GM19238 (cell line): Measurements from ENCODE around the gene BMPR1B.

Experiments
- DNase-seq: peaks from one replicate; pipeline ENCODE4 v3.0.0; 2011; ENCODE audit warnings: low spot score; ENCODE audit not compliant: insufficient read length

BMPR1B gene

DNA sequence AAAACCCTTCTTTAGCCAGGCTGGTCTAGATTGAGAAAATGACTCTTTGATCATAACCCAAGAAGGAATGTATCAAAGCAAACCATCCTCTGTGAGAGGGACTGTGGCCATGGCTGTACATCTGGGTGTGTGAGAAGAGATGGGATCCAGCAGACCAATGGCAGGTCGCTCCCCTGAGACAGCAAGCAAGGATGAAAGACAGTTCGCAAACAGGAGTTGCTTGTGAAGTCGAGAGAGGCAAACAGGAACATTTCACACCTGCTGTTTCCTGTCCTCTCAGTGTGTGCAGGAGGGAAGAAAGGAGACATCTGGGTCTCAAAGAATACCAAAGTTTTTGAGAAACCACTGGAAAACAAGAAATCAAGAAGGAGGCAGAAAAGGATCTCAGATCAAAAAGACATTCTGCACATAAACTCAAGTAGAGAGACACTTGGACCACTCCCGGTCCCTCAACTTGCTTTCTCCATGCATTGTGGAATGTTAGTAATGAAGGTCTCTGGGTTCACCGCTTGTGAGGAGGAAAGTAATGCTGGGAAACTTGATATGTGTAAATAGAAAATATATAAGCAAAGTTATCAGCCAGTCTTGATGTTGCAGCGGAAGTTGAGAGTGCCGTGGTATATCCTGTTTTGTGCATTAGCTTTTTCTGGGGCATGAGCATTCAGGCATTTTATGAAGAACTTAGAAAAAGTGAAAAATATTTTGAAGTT lies 327.5 kb downstream of the BMPR1B start:
- DNase-seq: no peak

DNA sequence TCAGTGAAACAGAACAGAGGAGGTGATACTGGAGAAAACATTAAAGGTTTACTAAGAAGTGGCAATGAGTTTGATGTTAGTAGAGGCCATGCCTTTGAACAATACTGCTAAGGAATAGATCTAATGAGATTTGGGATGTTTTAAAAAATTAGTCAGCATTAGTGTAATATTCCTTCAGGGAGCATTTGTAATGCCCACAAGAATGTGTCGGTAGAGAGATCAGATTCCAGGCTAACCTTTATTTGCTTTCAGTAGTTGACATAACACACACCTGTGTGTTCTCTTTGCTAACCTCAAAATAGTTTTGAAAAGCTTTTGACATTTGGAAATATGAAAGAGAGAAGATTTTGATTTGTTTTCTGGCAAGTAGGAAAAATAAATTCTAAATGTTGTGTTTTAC lies 328.8 kb downstream of the BMPR1B start:
- no peak for DNase-seq

DNA sequence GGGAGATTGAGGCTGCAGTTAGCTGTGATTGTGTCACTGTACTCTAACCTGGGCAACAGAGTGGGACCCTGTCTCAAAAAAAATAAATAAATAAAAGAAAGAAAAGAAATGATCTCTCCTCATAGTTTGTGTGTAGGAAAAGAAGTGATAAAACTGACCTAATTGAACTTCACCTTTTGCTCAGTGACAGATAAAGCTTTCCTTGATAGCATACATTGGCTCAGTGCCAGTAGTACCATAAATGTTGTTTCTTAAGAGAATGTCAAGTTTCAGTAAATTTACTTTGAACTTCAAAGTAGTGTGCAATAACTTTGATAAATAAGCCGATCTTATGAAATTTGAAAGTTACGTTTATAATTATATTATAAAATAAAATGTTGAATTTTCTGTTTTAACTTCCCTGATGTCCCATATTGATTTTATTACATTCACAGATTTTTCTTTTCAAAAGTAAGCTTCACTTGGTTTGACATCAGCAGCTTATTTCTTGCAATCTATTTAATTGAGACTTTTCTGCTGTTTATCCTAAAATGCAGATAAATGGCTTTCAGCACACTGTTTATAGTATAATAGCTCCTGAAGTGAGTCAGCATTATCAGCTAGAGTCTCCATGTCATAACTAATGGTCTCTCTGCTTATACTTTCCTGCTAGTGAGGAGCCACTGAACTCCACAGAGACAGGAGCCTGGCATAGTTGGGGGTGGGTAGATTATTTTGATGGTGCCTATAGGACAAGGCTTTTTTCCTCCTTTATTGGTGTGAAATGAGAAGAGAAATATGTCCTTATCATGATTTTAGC lies 330.1 kb downstream of the BMPR1B start:
- no peak for DNase-seq

DNA sequence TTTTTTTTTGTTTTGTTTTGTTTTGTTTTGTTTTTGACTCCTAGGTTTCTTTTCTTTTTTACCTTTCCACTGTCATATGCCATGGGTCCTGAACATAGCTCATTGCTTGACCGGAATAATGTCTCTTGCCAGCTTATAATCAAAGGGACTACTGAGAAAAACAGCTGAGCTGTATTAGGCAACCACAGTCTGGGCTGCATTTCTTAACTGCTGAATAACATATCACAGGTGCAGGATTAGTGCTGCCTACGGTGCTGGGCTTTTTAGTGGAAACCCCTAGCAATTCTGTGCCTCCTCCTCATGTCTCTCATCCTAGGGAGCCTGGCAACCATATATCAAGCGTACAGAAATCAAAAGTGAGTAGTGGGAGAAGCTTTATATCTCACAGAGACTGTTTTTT lies 333.5 kb downstream of the BMPR1B start:
- no peak for DNase-seq

DNA sequence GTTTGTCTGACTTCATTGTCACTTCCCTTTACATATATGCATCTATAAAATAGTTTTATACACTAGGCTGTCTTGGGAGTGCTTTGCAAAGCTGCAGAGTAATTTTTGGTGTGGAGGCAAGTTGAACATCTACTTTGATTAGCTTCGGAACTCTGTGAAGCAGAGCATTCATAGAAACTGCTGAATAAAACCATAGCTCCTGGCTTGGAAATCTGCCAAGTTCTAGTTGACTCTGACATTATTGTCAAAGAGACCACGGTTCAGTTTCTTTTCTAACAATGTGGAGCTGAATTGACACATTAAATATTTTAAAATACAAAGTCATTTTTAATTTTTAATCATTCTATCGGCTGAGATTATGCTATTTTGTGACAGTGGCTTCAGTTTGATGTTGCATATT lies 335.0 kb downstream of the BMPR1B start:
- DNase-seq: no peak

DNA sequence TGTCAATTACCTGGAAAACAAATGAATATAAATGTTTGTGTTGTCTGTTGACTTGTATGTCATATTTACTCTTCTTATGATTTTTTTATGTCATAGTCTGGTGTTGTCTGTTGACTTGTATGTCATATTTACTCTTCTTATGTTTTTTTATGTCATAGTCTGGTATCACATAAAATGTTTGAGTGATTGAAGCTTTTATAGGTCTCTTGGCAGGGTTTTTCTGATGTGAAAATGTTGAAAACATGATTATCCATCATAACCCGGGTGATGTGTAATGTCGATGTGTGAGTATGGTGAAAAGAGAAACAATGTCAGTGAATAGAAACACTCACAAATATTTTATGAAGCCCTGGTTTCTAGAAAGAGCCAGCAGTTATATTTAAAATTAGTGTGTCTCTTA lies 335.7 kb downstream of the BMPR1B start:
- no peak for DNase-seq

DNA sequence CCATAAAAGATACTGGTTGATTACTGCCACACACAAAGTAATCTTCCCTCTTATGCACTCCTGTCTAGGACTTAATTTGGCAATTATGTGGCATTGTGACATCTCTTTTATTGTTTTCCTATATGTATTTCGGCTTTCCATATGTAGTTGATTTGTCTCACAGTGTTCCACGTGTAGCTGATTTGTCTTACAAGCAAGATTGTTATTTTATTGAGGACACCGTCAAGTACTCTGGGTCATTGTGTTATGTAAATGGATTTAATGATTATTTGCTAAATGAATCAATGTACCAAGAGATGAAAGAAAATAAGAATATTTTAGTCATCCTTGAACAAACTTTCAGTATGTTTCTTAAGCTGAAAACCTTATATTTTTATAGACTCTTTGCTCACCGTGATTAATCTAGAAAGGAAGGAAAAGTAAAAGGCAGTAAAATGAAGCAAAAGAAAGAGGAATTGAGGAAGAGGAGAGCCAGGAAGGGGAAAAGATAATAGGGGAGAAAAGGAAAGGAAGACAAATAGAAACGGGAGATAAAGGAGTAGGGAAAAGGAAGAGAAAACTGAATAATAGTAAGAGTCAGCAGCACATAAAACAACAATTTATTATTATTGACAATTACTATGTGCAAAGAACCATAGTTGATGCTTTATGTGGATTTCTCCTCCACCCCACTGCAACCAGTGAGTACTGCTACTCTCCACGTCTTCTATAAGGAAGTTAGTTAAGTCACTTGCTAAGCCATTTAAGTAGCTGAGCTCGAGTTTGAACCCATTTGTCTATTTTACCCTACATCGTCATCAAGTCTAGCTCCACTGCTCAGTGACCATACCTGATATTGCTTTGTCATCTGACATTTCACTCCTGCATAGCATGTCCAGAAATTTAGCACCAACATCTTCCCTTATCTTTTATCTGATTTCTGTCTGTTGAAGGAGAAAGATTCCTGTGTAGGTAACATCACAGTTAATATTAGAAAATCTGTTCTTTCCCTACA lies 336.5 kb downstream of the BMPR1B start:
- no peak for DNase-seq

DNA sequence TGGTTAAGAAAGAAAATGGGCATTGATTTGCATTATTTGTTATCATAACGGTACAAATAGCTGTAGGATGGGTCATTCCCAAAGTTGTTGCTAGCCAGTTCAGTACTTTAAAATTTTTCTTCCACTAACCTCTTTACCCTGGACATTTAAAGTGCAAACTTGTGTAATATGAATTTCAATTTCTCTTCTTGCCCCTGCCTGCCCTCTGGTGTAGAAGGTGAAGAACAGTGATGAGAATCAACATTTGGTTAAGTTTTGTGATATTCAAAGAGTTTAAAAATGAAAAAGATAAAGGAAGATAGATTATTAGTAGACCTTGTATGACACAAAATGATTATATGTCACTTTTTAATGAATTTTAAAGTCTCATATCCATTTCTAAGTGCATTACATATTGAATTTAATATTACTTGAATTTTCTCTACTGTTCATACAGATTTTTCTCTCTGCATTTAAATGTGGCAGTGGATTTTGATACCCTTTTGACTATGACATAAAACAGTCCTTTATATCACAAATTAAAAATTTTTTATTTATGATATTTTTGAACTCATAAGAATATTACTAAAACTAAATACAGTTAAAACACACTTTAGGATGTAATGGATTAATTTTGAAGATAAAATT lies 337.7 kb downstream of the BMPR1B start:
- no peak for DNase-seq

DNA sequence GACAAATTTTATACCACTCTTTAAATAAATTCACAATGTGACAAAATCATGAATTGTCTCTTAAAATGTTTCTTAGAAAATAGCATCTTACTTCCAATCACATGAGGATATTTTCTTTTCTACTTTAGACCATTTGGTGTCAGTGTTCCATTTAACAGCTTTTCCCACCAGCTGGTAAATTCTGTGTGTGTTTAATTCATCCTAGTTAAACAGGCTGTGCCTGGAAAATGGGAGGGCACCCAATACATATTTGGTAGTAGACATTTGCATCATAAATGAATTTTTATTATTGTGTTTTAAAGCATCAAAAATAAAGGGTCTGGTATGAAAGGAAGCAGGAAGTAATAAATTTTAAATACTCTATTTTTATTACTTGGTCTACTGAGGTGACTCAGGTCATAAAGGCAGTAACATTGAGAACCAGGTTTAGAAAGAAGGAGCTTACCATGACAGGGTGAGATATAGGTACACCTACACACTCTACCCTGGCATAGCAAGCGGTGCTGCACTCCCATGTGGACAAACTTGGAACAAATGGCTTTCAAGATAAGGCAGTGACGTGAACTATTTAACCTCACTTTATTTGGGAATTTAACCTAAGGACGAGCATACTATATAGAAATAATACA lies 344.5 kb downstream of the BMPR1B start:
- DNase-seq: no peak

DNA sequence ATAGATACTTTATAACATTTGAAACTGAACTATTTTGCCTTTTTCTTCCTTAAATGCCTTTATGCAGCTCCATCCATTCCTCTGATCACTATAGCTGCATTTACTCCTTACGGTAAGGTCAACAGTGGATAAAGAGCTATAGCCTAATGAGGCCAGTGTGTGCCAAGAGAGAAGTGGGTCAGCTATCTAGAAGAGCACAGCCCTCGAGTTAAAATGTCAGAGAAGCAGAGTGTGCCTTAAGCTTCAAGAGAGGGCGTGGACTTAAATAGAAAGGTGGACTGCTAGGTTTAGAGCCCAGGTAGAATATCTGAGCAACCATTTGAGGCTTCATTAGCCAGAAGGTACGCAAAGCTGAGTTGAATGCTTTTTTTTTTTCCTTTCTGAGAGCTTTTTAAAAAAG lies 347.4 kb downstream of the BMPR1B start:
- DNase-seq: no peak

DNA sequence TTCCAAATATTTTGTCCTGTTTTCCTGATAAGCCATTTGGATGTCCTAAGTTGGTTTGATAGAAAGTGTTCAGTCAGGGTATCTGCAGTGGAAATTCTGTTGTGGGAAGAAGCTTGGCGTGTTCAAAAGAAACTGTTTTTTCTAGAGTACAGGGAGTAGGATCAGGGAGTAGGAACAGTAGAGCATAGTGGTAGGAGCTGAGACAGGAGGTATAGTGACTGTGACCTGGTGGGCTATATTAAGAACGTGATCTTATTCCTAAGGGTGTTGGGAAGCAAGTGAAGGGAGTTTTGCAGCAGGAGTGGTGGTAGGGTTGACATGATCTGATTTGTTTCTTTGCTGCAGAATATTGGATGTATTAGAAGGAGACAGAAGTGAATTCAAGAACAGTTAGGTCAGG lies 348.2 kb downstream of the BMPR1B start:
- DNase-seq: no peak

DNA sequence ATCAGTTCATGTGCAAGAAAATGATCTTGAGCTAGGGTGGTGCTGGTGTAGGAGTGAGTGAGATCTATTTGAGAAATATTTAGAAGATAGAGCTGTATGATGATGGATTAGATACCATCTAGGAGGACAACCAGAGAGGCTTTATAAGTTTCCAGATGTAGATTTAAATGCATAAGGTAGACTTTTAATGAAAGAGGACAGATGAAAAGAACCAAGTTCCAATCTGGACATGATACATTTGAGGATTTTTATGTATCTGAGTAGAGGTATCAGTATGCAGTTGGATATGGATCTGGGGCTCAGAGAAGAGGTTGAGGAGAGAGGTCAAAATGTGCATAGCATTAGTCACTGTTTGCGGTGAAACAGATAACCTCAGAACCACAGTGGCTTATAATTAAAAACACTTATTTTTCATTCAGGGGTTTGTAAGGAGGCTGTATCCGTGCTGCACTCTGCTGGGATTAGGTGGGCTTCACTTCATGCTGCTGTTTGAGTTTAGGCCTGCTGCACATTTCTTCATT lies 348.7 kb downstream of the BMPR1B start:
- DNase-seq: no peak

DNA sequence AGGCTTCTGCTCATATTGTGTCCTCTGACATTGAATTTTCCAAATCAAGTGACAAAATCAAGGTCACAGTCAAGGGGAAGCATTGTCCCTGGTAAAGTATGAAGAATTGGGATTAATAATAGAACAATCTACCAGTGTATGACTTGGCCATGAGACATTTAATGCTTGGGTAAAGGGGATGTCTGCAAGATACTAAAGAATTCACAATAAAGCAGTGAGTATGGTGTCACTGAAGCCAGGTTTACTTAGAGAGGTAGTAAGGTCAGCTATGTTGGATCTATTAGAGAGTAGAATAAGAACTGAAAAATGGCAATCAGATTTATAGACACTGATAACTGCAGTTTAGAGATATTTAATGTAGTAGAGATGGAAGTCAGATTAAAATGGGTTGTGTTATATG lies 349.2 kb downstream of the BMPR1B start:
- no peak for DNase-seq

DNA sequence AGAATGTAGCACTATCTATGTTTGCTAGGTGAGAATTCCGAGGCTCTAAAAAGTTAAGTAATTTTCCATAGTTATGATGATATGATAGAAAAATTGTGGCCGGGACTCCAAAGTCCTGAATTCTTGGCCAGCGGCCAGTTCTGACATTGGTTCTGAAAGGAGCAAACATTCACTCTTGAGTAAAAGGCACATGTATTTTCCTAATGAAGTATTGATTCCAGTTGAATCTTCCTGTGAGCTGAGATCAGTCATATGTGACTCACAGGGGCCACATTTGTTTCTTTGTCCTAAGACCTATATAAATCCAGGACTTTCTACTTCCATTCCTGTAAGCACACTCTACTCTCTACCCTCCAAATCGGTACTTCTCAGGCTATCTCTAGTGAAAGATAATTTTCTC lies 349.9 kb downstream of the BMPR1B start:
- no peak for DNase-seq

DNA sequence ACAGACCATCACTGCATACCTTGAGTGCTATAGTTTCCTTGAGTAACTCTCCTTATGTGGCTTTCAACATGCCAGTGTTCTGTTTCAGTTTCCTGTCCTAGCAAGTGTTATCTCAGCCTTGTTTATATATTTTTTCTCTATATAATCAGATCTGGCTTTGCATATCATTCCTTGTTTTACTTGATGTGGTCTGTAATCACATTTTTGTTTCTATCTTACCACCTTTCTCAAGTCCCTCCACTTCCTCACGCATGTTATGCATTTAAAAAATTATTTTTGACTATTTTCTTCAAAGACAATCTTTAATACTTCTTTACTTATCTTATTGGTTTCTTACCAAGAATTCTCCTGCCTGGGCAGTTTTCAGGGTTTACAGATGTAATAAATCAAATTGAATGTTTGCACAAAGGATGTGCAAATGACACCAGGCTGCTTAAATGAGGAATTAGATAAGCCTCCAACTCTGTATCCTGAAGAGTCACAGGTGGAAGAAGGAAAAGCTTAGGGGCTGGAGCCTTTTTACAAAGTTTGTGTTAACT lies 351.2 kb downstream of the BMPR1B start:
- no peak for DNase-seq

DNA sequence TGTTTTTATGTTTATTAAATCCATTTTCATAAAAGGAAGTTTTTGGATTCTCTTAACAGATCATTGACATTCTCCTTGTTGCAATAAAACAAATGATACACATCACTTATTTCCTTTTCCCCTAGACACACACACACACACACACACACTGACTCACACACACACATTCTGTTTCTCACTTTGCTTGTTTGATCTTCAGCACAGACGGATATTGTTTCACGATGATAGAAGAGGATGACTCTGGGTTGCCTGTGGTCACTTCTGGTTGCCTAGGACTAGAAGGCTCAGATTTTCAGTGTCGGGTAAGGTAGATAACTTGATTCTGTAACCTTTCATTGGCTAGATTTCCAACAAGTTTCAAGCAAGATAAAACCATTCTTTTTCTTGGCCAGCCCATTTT lies 356.8 kb downstream of the BMPR1B start:
- no peak for DNase-seq

DNA sequence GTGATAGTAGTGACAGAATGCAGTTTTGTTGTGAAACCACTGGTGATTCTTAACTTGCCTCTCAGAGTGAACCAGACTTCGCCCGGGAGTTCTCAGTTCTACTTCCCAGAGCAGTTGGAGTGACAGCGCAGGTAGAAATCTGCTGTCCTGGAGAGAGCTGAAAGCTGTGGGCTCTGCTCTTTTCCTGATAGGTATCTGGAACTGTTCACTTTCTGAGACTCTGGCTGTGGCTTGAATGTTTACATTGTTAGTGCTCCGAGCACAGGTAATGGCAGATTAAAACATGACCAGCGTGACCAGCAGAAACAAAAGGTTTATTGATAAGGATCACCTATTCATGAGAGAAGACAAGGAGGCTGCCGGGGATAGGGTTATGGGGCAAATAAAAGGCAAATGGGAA lies 360.7 kb downstream of the BMPR1B start:
- DNase-seq: no peak

DNA sequence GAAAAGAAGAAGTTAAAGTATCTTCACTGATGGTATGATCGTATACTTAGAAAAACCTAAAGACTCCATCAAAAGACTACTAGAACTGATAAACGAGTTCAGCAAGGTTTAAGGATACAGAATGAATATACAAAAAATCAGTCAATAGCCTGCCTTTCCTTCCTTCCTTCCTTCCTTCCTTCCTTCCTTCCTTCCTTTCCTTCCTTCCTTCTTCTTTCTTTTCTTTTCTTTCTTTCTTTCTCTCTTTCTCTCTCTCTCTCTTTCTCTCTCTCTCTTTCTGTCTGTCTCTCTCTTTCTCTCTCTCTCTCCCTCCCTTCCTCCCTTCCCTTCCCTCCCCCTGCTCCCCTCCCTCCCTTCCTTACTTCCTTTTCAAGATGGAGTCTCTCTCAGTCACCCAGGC lies 362.7 kb downstream of the BMPR1B start:
- DNase-seq: no peak

DNA sequence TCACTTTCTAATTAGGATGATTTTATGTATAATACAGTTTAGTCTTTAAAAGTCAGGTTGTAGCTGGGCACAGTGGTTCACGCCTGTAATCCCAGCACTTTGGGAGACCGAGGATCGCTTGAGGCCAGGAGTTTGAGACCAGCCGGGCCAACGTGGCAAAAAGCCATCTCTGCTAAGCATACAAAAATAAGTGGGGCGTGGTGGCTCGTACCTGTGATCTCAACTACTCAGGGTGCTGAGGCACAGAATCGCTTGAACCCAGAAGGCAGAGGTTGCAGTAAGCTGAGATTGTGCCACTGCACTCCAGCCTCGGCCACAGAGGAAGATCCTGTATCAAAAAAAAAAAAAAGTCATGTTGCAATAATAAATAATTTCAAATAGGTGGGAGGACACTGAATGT lies 364.2 kb downstream of the BMPR1B start:
- DNase-seq: no peak

DNA sequence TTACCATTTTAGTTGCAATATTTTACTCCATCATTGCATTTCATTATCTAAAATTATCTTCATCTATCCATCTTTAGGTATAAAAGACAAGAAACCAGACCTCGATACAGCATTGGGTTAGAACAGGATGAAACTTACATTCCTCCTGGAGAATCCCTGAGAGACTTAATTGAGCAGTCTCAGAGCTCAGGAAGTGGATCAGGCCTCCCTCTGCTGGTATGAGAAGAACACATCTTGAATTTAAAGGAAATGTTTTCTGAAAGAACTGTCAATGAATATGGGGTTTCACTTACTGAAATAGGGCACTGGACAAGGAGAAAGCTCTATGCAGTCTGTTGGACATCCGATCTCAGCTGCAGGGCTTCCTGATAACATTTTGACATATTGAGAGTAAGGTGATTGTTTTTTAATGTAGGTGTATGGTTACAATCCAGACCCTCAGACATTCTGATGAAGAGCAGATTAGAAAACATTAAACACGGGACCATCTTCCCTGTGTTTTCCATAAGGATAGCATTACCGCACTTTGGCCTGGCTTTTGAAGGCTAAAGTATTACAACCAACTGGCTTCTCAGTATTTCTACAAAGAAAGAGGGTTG lies 367.2 kb downstream of the BMPR1B start:
- no peak for DNase-seq
